NCI-H1092 (cell line): ENCODE data around the gene KRTAP12-4.
"Not testable (repeated sequence)": the region's sequence is repeated elsewhere in the genome, so short reads cannot be mapped to it uniquely, and the experiment has no call there.

Experiments
- DNase-seq: peaks from one replicate; lab custom pipeline; 2025; lab: John Stamatoyannopoulos, UW

KRTAP12-4 gene, protein sequence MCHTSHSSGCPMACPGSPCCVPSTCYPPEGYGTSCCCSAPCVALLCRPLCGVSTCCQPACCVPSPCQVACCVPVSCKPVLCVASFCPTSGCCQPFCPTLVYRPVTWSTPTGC

DNA sequence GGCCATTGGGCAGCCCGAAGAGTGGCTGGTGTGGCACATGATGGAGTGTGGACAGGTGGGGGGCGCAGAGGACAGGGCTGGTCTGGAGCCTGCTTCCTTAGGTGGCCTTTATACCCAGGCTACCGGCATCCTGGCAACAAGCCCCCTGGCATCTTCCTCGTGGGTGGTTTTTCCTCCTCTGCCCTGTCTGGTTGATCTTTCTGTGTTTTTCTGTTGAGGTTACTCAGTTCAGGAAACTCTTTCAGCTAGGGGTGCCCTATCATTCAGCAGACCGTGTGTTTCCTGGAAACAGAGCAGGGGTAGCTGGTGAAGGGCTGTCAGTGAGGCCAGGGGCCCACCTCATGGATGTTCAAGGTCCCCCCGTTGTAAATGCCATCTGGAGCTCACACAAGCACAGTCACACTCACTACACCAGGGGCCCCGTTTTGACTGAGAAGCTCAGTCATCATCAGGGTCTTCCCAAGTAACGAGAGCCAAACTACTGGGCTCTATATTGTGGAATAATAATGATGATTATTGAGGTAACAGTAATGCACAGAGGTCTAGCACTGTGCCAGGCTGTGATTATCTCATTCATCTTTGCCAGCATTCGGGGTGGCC lies at the start of gene KRTAP12-4:
Gene KRTAP12-4 (minus strand): TSS at position 84 of the 600 bp plus-strand sequence. CDS start 45 bp downstream, at position 39.
- DNase-seq, result no peak

DNA sequence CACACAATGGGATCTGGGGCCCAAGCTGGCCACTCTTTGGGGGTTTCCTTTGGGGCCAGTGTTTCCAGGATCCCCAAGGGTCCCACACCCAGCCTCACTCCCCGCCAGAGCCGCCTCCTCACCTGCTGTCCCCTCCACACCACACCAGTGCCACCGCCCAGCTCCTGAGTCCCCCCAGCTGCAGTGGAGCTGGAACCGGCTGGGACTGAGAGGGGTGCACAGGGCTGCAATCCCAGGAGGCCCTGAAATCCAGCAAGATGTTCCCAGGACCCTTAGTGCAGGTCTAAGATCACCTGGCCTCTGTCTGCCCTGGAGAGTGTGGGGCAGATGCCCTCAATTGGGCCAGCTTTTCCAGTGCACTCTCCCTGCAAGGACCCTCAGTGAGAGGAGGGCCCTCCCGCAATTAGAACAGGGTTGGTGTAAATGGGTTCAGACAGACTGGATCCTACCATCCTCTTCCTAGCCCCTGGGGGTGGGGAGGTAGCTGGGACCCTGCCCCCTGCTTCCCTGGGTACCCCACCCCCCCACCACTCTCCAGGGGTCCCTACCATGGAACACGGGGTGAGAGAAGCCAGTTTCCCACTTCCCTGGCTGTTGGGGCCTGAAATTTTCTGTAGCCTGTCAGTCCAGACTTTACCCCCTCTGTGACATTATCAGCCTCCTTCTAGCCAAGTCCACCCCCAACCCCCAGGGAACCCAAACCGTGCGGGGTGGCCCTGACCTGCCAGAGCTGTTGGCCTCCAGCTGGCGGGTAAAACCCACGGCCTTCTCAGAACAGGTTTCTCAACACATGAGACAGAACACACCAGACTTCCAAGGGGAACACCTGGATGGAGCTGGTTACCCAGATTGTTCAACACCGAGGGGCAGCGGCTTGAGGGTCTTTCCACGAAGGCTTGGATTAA lies 49.5 kb upstream of the KRTAP12-4 start:
- no peak for DNase-seq

DNA sequence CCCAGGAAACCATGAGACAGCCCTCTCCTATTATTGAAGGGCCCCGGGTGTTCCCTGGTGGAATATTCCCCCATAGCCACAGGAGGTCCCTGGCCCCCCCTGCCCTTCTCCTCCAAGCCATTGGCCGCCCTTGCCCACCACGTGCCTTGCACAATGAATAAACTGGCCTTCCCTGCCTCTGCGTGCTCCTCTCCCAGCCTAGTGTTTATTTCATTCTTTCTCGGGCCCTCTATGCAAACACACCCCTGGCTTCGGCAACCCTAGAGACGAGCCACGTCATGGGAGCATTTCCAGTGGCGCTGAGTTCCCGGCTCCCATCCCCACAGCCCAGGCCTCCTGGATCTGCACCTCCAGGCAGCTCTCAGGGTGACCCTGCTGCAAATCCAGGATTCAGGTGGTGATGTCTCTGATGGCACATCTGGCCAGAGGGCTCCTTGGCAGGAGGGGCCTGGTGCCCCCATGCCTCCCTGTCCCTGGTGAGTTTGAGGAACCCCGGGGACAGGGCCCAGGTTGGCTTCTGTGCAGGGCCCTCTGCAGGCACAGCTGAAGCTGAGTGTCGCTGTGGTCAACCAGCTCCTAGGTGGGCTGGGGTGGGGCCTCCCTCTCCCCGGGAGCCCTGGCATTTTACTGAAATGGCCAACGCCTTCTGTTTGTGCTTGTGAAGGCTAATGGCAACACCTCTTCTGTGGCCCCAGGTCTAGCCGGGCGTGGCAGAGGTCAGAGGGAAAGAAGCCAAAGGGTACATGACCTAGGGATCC lies 48.7 kb upstream of the KRTAP12-4 start:
- DNase-seq, result peak; percentile 96

DNA sequence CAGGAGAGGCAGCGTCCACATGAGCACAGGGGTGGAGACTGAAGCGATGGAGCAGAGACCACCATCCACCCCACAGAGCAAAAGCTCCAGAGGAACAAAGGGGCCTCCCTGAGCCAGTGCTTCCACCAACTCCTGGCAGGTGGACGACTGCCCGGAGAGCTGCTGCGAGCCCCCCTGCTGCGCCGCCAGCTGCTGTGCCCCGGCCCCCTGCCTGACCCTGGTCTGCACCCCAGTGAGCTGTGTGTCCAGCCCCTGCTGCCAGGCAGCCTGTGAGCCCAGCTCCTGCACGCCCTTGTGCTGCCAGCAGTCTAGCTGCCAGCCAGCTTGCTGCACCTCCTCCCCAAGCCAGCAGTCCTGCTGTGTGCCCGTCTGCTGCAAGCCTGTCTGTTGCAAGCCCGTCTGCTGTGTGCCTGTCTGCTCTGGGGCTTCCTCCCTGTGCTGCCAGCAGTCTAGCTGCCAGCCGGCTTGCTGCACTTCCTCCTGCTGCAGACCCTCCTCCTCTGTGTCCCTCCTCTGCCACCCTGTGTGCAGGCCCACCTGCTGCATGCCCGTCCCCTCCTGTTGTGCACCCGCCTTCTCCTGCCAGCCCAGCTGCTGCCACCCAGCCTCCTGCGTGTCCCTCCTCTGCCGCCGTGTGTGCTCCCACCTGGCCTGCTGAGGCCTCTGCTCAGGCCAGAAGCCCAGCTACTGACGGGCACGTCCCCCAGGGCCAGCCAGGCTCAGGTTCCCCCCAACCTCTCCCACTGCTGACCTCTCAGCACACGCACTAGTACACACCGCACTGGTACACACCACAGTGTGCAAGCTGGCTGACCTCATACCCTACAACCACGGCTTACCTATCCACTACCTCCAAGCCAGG lies 47.9 kb upstream of the KRTAP12-4 start:
- DNase-seq, result peak; percentile 70

DNA sequence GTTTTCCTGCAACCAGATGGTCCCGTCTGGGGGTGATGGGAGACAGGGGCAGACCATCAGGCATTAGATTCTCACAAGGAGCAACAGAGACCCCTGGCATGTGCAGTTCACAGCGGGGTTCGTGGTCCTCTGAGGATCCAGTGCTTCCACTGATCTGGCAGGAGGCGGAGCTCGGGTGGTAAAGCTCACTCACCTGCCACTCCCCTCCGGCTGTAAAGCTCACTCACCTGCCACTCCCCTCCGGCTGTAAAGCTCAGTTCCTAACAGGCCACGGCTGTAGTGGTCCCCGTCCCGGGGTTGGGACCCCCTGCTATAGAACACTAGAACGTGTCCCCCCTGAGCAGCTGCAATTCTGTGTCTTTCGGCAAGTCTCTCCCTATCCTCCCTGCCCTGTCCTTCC lies 47.1 kb upstream of the KRTAP12-4 start:
- peak; percentile 33 for DNase-seq

DNA sequence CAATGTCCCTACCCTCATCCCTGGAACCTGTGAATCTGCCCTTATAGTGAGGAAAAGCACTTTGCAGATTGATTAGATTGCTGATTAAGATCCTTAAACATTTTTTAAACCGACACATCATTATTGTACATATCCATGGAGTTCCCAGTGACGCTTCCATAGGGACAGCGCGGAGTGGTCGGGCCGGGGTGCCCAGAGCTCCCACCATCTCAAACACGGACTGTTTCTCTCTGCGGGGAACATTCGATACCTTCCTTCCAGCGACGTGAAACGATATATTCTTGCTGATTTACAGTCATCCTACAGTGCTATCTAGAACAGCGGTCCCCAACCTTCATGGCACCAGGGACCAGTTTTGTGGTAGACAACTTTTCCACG lies 46.6 kb upstream of the KRTAP12-4 start:
- no peak for DNase-seq

DNA sequence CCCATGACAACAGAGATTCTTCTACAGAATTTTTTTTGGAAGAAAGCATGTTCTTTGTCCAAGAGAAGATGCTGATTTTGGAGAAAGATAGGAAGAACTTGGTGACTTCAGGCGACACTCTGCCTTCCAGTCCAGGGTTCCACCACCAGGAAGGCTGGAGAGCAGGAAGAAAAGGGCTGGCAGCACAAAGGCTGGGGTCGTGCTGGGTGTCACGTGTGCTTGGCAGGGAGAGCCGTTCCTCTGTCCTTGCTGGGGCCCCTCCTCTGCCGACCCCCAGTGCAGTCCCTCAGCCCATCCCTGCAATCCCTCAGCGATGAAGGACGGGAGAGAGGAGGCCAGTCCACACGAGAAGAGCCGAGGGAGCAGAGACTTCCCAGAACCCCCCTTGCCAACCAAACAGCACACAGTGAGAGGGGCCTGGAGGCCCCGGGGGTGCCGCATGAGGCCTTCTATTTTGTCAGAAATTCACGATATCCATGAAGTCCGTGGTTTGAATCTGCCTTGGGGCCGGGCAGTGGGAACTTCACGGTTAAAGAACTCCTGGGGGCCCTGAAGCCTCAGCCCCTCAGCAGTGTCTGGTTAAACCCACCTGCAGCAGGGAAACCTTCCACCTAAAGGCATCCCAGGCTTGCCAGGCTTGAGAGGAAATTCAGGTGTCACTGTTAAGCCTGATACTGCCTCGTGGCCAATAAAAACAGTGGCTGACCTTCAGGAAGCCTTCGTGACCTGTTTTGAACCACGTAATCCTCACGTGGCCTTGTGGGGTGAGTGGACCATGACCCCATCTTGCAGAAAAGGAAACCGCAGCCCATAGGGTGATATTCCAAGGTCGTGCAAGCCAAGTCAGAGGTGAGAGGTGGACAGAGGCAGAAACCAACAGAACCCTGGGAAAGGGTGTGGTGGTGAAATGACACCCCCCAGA lies 45.9 kb upstream of the KRTAP12-4 start:
- no peak for DNase-seq

DNA sequence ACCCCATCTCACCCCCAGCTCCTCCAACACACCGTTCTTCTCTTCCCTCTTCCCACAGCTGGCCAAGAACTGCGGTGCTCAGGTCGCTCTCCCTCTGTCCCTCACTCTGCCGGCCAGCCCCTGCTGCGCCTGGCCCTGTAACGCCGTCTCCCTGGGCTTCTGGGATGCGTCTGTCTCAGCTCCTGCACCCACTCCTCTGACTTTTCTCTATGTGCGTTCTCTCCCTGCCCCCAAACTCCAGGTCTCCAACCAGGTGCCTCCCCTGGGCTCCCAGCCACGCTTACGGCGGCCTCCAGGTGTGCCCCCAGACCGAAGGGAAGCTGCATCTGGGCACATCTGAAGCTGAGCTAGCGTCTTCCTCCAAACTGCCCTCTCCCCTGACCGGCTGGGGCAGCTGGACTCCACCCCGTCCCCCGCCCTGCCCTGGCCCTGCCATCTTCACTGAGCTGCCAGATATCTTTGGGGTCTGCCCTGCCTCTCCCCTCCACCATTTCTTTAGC lies 45.1 kb upstream of the KRTAP12-4 start:
- no peak for DNase-seq

DNA sequence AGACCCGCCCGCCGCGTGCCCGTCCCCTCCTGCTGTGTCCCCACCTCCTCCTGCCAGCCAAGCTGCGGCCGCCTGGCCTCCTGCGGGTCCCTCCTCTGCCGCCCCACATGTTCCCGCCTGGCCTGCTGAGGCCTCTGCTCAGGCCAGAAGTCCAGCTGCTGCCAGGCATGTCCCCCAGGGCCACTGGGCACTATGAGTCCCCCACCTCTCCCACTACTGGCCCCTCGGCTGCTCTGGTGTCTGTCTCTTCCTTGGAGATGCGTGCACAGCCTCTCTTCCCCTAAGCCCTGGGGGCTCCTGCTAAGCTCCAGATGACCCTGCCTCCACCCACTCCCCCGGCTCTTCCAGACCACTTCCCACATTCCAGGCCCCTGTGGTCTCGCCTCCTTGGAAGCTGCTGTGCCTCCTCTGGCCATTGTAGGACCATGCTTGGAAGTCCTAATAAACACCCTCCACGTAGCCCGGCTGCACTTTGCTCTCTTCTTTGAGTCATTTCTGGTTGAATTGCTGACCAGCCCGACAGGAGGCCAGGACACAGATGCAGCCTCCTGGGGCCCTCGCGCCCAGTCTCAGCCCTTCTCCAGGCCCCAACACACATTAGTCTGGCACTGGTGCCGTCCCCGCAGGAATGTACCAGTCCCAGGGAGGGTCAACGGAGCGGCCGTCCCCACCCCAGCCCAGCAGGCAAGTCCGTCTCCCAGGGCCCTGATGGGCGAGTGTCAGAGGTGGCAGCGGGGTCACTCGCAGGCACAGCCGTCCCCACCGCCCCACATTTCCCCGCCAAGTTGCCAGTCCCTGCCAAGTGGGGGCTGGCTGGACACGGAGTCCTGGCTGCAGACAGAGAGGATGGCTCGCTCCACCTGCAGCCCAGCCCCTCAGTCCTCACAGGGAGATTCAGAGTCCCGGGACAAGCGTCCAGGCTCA lies 43.6 kb upstream of the KRTAP12-4 start:
- DNase-seq, result no peak

DNA sequence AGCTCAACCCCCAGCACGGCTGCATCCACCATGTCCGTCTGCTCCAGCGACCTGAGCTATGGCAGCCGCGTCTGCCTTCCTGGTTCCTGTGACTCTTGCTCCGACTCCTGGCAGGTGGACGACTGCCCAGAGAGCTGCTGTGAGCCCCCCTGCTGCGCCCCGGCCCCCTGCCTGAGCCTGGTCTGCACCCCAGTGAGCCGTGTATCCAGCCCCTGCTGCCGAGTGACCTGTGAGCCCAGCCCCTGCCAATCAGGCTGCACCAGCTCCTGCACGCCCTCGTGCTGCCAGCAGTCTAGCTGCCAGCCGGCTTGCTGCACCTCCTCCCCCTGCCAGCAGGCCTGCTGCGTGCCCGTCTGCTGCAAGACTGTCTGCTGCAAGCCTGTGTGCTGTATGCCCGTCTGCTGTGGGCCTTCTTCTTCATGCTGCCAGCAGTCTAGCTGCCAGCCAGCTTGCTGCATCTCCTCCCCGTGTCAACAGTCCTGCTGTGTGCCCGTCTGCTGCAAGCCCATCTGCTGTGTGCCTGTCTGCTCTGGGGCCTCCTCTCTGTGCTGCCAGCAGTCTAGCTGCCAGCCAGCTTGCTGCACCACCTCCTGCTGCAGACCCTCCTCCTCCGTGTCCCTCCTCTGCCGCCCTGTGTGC lies 42.8 kb upstream of the KRTAP12-4 start, which contains the start of gene KRTAP10-12:
Gene KRTAP10-12 (plus strand): TSS at position 1 of the 639 bp plus-strand sequence. CDS start 30 bp downstream, at position 31.
- DNase-seq, result not testable (repeated sequence)

DNA sequence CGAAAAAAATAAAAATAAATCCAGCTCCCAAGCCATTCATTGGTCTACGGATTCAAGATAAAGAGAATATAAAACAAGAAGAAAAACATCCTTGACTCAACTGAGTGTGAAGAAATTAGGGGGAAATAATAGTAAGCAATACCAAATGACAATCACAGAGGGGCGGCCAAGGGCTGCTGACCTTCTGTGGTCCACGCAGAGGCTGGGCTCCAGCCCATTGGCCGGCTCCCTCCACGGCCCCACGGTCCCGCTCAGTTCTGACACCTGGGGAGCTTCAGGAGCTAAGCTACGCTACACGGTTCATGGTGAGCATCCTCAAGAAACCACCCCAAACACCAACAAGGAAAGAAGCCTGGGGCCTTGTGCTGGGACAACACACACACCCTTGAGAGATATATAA lies 42.1 kb upstream of the KRTAP12-4 start:
- no peak for DNase-seq

DNA sequence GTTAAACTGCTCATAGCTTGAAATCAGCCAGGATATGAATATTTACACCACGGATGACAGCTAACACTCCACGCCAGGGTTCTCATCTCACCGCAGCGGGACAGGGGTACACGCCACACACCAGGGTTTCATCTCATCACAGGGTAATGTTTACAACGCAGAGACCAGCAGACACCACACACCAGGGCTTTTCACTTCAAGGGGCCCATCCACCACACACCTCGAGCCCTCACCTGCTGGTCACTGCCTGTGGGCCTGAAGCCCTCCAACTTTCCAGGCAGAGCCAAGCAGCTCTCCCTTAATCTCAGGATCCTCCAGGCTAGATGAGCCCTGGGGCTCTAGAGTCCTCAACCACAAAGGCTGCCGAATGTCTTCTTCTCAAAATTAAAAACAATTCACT lies 41.2 kb upstream of the KRTAP12-4 start:
- no peak for DNase-seq

DNA sequence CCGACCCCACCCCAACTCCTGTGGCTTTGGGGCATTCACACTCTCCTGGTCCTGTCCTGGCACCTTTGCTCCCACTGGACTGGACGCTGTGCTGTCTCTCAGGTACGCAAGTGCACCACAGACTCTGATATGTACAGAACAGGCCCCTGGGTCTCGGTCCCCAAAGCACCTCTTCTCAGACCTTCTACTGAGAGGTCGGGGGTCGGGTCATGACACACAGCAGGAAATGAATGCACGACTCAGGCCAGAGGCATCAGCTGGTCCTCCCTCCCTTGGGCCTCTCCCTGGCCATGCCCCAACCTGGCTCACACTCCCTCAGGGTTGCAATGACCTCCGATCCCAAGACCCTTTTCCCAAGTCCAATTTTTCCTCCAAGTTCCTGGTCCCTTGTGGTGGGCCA lies 40.7 kb upstream of the KRTAP12-4 start:
- no peak for DNase-seq

DNA sequence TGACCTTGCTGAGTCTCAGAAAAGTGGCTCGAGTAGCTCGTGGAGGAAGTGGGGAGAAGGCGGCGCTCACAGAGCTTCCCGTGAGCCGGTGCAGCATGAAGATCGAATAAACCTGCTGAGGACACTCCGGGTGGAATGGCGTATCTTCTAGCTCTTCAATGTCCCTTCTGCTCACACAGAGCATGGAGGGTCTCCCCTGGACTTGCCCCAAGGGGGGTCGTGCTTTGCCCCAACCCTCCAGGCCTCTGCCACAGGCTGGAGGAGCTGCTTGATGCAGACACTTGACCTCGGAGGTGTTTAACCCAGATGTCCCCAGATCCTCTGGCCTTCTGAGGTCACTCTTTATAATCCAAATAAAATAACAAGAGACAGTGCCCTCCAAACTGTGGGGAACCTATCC lies 40.3 kb upstream of the KRTAP12-4 start:
- DNase-seq, result no peak

DNA sequence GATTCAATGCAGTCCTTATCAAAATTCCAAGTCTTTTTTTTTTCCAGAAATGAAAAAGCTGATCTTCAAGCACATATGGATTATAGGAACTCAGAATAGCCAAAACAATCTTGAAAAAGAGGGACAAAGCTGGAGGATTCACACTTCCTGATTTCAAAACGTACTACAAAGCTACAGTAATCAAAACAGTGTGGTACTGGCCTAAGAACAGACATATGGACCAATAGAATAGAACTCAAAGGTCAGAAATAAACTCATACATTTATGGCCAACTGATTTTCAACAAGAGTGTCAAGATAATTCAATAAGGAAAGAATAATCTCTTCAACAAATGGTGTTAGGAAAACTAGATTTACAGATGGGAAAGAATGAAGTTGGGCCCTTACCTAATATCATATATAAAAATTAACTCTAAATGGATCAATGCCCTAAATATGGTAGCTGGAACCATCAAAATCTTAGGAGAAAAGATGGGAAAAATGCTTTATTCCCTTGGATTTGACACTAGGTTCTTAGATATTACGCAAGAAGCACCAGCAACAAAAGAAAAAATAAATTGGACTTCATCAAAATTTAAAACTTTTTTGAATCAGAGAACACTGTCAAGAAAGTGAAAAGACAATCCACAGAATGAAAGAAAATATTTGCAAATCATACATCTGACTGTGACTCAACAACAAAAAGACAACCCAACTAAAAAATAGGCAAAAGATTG lies 38.5 kb upstream of the KRTAP12-4 start:
- DNase-seq, result no peak

DNA sequence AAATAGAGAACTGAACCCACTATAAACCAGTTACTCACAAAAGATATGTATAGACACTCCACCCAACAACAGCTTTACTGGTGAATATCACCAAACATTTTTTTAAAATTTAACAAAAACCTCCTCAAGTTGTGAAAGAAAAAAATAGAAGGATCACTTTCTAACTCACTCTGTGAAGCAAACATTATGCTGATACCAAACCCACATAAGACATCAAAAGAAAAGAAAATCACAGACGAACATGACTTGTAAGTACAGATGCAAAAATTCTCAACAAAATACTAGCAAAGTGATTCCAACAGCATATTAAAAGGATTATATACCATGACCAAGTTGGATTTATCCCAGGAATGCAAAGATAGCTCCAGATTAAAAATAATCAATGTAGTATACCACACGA lies 37.2 kb upstream of the KRTAP12-4 start:
- DNase-seq, result no peak

DNA sequence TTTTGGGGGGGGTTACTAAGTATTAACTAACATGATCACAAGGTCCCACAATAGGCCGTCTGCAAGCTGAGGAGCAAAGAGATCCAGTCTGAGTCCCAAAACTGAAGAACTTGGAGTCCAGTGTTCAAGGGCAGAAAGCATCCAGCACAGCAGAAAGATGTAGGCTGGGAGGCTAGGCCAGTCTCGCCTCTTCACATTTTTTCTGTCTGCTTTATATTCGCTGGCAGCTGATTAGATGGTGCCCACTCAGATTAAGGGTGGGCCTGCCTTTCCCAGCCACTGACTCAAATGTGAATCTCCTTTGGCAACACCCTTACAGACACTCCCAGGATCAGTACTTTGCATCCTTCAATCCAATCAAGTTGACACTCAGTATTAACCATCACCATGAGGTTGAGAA lies 35.3 kb upstream of the KRTAP12-4 start:
- not testable (repeated sequence) for DNase-seq

DNA sequence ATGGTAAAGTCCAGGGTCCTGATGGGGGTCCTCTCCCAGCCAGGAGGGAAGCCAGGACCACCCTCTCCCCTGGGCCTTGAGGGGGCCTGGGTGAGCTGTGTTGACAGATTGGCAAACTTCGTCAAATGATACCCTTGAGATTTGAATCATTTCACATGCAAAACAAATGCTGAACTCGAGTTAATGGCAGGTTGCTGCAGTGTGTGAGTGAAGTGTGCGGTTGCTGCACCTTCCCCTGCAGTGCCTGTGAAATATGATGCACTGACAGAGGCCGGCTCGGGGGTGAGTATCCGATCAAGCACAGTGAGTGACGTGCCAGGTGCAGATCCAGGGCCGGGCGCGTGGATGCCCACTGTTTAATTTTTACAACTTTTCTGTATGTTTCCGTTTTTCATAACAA lies 33.2 kb upstream of the KRTAP12-4 start:
- no peak for DNase-seq
